GM23338 (cell line): ENCODE results near the gene TMEM238. TPM values are rescaled to one million over a fixed set of nuclear protein-coding genes. Genes with fewer than 3 reads are reported as not detected.
A peak's percentile ranks its signal among the peaks of the same experiment; 100 is the strongest.

Experiments used
- ATAC-seq: fragments of 200-7000 bp; cut with Tn5 transposase; 3 replicates; pipeline ENCODE4 v1.9.1; 2020
- DNase-seq: peaks from one replicate; pipeline ENCODE4 v3.0.0-alpha.2; 2015; ENCODE audit warnings: low spot score
- H2AFZ ChIP-seq: fragments of 200-600 bp; sonication (generic); 2 replicates; pipeline ENCODE4 v1.8.0; 2016; ENCODE audit warnings: antibody characterized with exemption, mild to moderate bottlenecking, moderate library complexity
- H3F3A ChIP-seq: fragments of 200-600 bp; sonication (generic); replicated peaks from 2 replicates; pipeline ENCODE4 v1.8.0; 2017; ENCODE audit warnings: antibody characterized with exemption, mixed run types, low read depth
- H3K27ac ChIP-seq: fragments of 200-600 bp; sonication (generic); 2 replicates; pipeline ENCODE4 v1.6.1; 2016; ENCODE audit warnings: low read depth
- H3K27me3 ChIP-seq: fragments of 200-600 bp; sonication (generic); 2 replicates; pipeline ENCODE4 v1.8.0; 2016; ENCODE audit warnings: mild to moderate bottlenecking, mixed run types, moderate library complexity; ENCODE audit not compliant: insufficient read depth
- H3K36me3 ChIP-seq: fragments of 200-600 bp; sonication (generic); 2 replicates; pipeline ENCODE4 v1.8.0; 2016; ENCODE audit warnings: mild to moderate bottlenecking; ENCODE audit not compliant: insufficient read depth
- H3K4me1 ChIP-seq: fragments of 200-600 bp; sonication (generic); 2 replicates; pipeline ENCODE4 v1.8.0; 2016; ENCODE audit warnings: mild to moderate bottlenecking, moderate library complexity; ENCODE audit not compliant: insufficient read depth
- H3K4me2 ChIP-seq: fragments of 200-600 bp; sonication (generic); 2 replicates; pipeline ENCODE4 v1.7.1; 2017; ENCODE audit warnings: mixed run types
- H3K4me3 ChIP-seq: fragments of 200-600 bp; sonication (generic); 2 replicates; pipeline ENCODE4 v1.6.1; 2016; ENCODE audit warnings: mixed run types
- H3K79me2 ChIP-seq: fragments of 200-600 bp; sonication (generic); replicated peaks from 2 replicates; pipeline ENCODE4 v1.8.0; 2017; ENCODE audit warnings: mild to moderate bottlenecking; ENCODE audit not compliant: insufficient read depth
- H3K9me2 ChIP-seq: fragments of 200-600 bp; sonication (generic); 2 replicates; pipeline ENCODE4 v1.8.0; 2017; ENCODE audit not compliant: insufficient read depth
- H4K20me1 ChIP-seq: fragments of 200-600 bp; sonication (generic); replicated peaks from 2 replicates; pipeline ENCODE4 v1.8.0; 2017; ENCODE audit warnings: mild to moderate bottlenecking; ENCODE audit not compliant: insufficient read depth
- H3K27ac Mint-ChIP-seq: 2 replicates; pipeline ENCODE4 v1.8.0; 2020; ENCODE audit warnings: inconsistent platforms, mild to moderate bottlenecking, moderate library complexity, mixed read lengths
- H3K27me3 Mint-ChIP-seq: 3 replicates; pipeline ENCODE4 v1.8.0; 2022; ENCODE audit warnings: low read depth, mild to moderate bottlenecking, moderate library complexity, mixed read lengths, inconsistent platforms; ENCODE audit not compliant: insufficient read depth, poor library complexity
- H3K36me3 Mint-ChIP-seq: 3 replicates; pipeline ENCODE4 v1.8.0; 2021; ENCODE audit warnings: low read depth, mild to moderate bottlenecking, inconsistent platforms, moderate library complexity, mixed read lengths
- H3K4me1 Mint-ChIP-seq: 3 replicates; pipeline ENCODE4 v1.8.0; 2020; ENCODE audit warnings: mild to moderate bottlenecking, inconsistent platforms, mixed read lengths
- H3K4me3 Mint-ChIP-seq: 3 replicates; pipeline ENCODE4 v1.8.0; 2021; ENCODE audit warnings: moderate library complexity, mild to moderate bottlenecking, inconsistent platforms, mixed read lengths
- H3K9me3 Mint-ChIP-seq: 3 replicates; pipeline ENCODE4 v1.8.0; 2020; ENCODE audit warnings: moderate library complexity, mild to moderate bottlenecking, inconsistent platforms, mixed read lengths
- EZH2 ChIP-seq: fragments of 200-600 bp; sonication (generic); IDR thresholded peaks from one replicate; pipeline ENCODE4 v1.8.0; 2017; ENCODE audit warnings: antibody characterized with exemption, mild to moderate bottlenecking, low read depth; ENCODE audit not compliant: unreplicated experiment
- NANOG ChIP-seq: IDR thresholded peaks from 2 replicates; pipeline ENCODE4 v1.6.1; 2016; ENCODE audit warnings: antibody characterized with exemption, borderline replicate concordance
- POLR2AphosphoS5 ChIP-seq: IDR thresholded peaks from 2 replicates; pipeline ENCODE4 v1.6.1; 2016; ENCODE audit warnings: antibody characterized with exemption, low read depth
- polyA plus RNA-seq: library from polyadenylated mRNA; unstranded; fragments of >200 nt; fragmentation: Nextera tagmentation; extraction: Ambion mirVana; gene quantifications from 2 replicates; pipeline ENCODE4 v1.2.1, GENCODE V29; 2016
- total RNA-seq: library from RNA; depleted of rRNA; stranded (reverse); fragments of >200 nt; shearing (Covaris generic); gene quantifications from 2 replicates; pipeline ENCODE4 v1.2.3, GENCODE V29; 2014
- TF ChIP-seq, protein P1 (sequence below): IDR thresholded peaks from one replicate; pipeline ENCODE4 v1.6.1; 2018; ENCODE audit warnings: antibody characterized with exemption; ENCODE audit not compliant: unreplicated experiment
- TF ChIP-seq, protein P2 (sequence below), 2 experiments: fragments of 200-600 bp in 1 of 2; sonication (generic) in 1 of 2; conservative IDR thresholded peaks; 2 replicates each; pipeline versions ENCODE4 v1.5.1 to v1.6.1; 2016 to 2017; ENCODE audit warnings: antibody characterized with exemption in 2 of 2, low read depth in 2 of 2, mild to moderate bottlenecking in 2 of 2, moderate library complexity in 1 of 2

TMEM238 gene
- total and polyA plus RNA-seq, 2 experiments from 2014 or later, result 0.55 to 7.5 TPM

DNA sequence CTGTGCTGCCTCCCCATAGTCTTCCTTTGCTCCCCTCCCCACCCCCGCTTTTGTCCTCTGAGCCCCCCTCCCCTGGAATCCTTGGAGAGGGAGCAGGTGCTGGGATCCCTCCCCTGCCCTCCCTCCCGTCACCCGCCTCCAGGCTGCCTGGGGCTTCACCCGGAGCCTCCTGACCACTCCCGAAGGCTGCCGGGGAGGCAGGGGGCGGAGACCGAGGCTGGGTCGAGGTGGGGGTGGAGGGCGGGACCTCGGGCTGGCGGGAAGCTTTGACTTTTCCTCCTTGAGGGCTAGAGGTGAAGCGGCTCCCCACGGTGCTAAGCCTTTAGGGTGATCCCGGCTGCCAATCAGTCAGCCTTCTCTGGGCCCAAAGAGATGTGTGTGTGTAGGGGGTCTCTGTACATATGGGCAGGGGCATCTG, 42.9 kb downstream of the TMEM238 start:
- H3K27ac ChIP-seq, result no peak overlapping the region
- Mint-ChIP-seq H3K4me1 (peaks cover 22% of the 10 kb centered on the region), H3K9me3 (peaks cover under 1% of the 10 kb centered on the region; the same call in 1 of the 3 replicates), H3K27ac (peak overlapping the region; percentile 56), H3K4me3 (peak overlapping the region; percentile 90), H3K36me3 (peaks cover 35% of the 10 kb centered on the region), H3K27me3 (peaks cover 21% of the 10 kb centered on the region)
- H4K20me1 ChIP-seq, result 0 out of 2 replicates have a peak, but pooled peaks cover 3% of the 10 kb centered on the region
- peak overlapping the region; percentile 96 for H3K4me2 ChIP-seq
- H3K27me3 ChIP-seq, result no peaks in the 10 kb centered on the region
- DNase-seq, result peak; percentile 92
- peak overlapping the region; percentile 84 for H3K4me3 ChIP-seq
- H2AFZ ChIP-seq, result no peak overlapping the region
- no peaks in the 10 kb centered on the region for H3K79me2 ChIP-seq
- H3K36me3 ChIP-seq, result no peaks in the 10 kb centered on the region; the same call in 1 of the 2 replicates
- peak; percentile 21 for ATAC-seq
- peaks cover 12% of the 10 kb centered on the region; the same call in 1 of the 2 replicates for H3K4me1 ChIP-seq
- TF ChIP-seq, protein P1, sequence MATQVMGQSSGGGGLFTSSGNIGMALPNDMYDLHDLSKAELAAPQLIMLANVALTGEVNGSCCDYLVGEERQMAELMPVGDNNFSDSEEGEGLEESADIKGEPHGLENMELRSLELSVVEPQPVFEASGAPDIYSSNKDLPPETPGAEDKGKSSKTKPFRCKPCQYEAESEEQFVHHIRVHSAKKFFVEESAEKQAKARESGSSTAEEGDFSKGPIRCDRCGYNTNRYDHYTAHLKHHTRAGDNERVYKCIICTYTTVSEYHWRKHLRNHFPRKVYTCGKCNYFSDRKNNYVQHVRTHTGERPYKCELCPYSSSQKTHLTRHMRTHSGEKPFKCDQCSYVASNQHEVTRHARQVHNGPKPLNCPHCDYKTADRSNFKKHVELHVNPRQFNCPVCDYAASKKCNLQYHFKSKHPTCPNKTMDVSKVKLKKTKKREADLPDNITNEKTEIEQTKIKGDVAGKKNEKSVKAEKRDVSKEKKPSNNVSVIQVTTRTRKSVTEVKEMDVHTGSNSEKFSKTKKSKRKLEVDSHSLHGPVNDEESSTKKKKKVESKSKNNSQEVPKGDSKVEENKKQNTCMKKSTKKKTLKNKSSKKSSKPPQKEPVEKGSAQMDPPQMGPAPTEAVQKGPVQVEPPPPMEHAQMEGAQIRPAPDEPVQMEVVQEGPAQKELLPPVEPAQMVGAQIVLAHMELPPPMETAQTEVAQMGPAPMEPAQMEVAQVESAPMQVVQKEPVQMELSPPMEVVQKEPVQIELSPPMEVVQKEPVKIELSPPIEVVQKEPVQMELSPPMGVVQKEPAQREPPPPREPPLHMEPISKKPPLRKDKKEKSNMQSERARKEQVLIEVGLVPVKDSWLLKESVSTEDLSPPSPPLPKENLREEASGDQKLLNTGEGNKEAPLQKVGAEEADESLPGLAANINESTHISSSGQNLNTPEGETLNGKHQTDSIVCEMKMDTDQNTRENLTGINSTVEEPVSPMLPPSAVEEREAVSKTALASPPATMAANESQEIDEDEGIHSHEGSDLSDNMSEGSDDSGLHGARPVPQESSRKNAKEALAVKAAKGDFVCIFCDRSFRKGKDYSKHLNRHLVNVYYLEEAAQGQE, result no peak
- peak; percentile 41; the same call in 1 of the 2 replicates for TF ChIP-seq POLR2AphosphoS5
- H3F3A ChIP-seq, result no peaks in the 10 kb centered on the region; the same call in 1 of the 2 replicates
- no peaks in the 10 kb centered on the region for H3K9me2 ChIP-seq

DNA sequence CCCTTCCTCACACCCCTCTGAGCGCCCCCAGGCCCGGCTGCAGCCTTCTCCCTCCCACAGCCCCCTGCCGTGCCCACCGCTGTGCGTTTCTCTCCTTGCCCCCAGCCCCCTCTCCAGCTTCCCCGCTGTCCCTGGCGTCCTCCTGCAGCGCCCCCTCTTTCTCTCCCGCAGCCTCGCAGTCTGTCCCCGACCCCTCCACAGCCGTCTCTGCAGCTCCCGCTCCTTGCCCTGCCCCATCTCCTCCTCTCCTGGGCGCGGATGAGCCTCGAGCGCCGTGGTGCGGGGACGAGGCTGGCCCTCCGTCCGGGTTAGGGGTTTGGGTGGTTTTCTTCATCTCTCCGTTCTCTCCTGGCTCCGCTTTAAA, 43.3 kb downstream of the TMEM238 start:
- DNase-seq (peak; percentile 62), ATAC-seq (peak; percentile 6)
- Histone ChIP-seq H2AFZ (no peak overlapping the region), H3K27ac (no peak overlapping the region), H4K20me1 (0 out of 2 replicates have a peak, but pooled peaks cover 3% of the 10 kb centered on the region), H3K36me3 (no peaks in the 10 kb centered on the region; the same call in 1 of the 2 replicates), H3F3A (no peaks in the 10 kb centered on the region; the same call in 1 of the 2 replicates), H3K4me3 (peak overlapping the region; percentile 84), H3K9me2 (no peaks in the 10 kb centered on the region), H3K27me3 (no peaks in the 10 kb centered on the region), H3K4me1 (peaks cover 12% of the 10 kb centered on the region; the same call in 1 of the 2 replicates), H3K4me2 (peak overlapping the region; percentile 96), H3K79me2 (no peaks in the 10 kb centered on the region)
- H3K4me1 Mint-ChIP-seq, result peaks cover 22% of the 10 kb centered on the region
- H3K36me3 Mint-ChIP-seq, result peaks cover 35% of the 10 kb centered on the region
- TF ChIP-seq, protein P2, sequence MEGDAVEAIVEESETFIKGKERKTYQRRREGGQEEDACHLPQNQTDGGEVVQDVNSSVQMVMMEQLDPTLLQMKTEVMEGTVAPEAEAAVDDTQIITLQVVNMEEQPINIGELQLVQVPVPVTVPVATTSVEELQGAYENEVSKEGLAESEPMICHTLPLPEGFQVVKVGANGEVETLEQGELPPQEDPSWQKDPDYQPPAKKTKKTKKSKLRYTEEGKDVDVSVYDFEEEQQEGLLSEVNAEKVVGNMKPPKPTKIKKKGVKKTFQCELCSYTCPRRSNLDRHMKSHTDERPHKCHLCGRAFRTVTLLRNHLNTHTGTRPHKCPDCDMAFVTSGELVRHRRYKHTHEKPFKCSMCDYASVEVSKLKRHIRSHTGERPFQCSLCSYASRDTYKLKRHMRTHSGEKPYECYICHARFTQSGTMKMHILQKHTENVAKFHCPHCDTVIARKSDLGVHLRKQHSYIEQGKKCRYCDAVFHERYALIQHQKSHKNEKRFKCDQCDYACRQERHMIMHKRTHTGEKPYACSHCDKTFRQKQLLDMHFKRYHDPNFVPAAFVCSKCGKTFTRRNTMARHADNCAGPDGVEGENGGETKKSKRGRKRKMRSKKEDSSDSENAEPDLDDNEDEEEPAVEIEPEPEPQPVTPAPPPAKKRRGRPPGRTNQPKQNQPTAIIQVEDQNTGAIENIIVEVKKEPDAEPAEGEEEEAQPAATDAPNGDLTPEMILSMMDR (conservative IDR thresholded peaks at IDR 0.05; ENCODE audit: low read depth in 2 of 2), result peak; percentile 29 to 41
- TF ChIP-seq NANOG (no peak), EZH2 (no peak)
- H3K27ac Mint-ChIP-seq, result peak overlapping the region; percentile 56
- H3K9me3 Mint-ChIP-seq, result peaks cover 2% of the 10 kb centered on the region; the same call in 1 of the 3 replicates
- peak overlapping the region; percentile 90 for H3K4me3 Mint-ChIP-seq
- peaks cover 20% of the 10 kb centered on the region for H3K27me3 Mint-ChIP-seq
